SKM-1 (cell line): ENCODE data around the gene LMTK2.

Experiments used
- DNase-seq: peaks from one replicate; lab custom pipeline; 2025; ENCODE audit not compliant: unreplicated experiment; lab: John Stamatoyannopoulos, UW

LMTK2 gene

GRCh38 chr7:98232263-98232585 lies 125.6 kb downstream of the LMTK2 start:
- DNase-seq: no peak

- no peak for DNase-seq
These were observed 126.1 kb downstream of the LMTK2 start for GRCh38 chr7:98232799-98233198.

- DNase-seq: no peak
These were observed 126.8 kb downstream of the LMTK2 start for GRCh38 chr7:98233219-98234070.

- no peak for DNase-seq
These were observed 127.9 kb downstream of the LMTK2 start for GRCh38 chr7:98234429-98235147.

GRCh38 chr7:98235901-98236300 lies 129.2 kb downstream of the LMTK2 start:
- DNase-seq: no peak

- no peak for DNase-seq
These were observed 129.9 kb downstream of the LMTK2 start for GRCh38 chr7:98236355-98237185.

- no peak for DNase-seq
These were observed 131.4 kb downstream of the LMTK2 start for GRCh38 chr7:98238076-98238475.

GRCh38 chr7:98238976-98239375 lies 132.3 kb downstream of the LMTK2 start:
- DNase-seq: no peak

GRCh38 chr7:98240961-98241673 lies 134.5 kb downstream of the LMTK2 start:
- peak; percentile 8 for DNase-seq

GRCh38 chr7:98241674-98242241 lies 135.1 kb downstream of the LMTK2 start:
- DNase-seq: no peak

- DNase-seq: no peak
These were observed 135.7 kb downstream of the LMTK2 start for GRCh38 chr7:98242342-98242741.

- no peak for DNase-seq
These were observed 136.3 kb downstream of the LMTK2 start for GRCh38 chr7:98242934-98243333.

GRCh38 chr7:98244871-98245270 lies 138.2 kb downstream of the LMTK2 start:
- no peak for DNase-seq

- DNase-seq: no peak
These were observed 141.5 kb downstream of the LMTK2 start for GRCh38 chr7:98248156-98248555.

- DNase-seq: peak; percentile 17
These were observed 142.4 kb downstream of the LMTK2 start for GRCh38 chr7:98249106-98249505.

GRCh38 chr7:98250789-98251188 lies 144.1 kb downstream of the LMTK2 start:
- no peak for DNase-seq

GRCh38 chr7:98251231-98251600 lies 144.6 kb downstream of the LMTK2 start:
- no peak for DNase-seq

- peak; percentile 77 for DNase-seq
These were observed 145.2 kb downstream of the LMTK2 start, which contains the start of gene TECPR1 for GRCh38 chr7:98251601-98252424. TSS of gene TECPR1 (minus strand) at chr7:98252232. CDS start at chr7:98246146, 6,086 bp downstream.

GRCh38 chr7:98252425-98253054 lies 145.9 kb downstream of the LMTK2 start:
- DNase-seq: no peak
